Activated CD8-positive, alpha-beta memory T cell treated with anti-CD3 and anti-CD28 coated beads for 24 hours (primary cell): ENCODE measurements around the gene CSRP1.
"Not testable (repeated sequence)": the region's sequence is repeated elsewhere in the genome, so short reads cannot be mapped to it uniquely, and the experiment has no call there.

Experiments
- DNase-seq: peaks from one replicate; pipeline ENCODE4 v3.0.0-alpha.2; 2020

Gene CSRP1

DNA sequence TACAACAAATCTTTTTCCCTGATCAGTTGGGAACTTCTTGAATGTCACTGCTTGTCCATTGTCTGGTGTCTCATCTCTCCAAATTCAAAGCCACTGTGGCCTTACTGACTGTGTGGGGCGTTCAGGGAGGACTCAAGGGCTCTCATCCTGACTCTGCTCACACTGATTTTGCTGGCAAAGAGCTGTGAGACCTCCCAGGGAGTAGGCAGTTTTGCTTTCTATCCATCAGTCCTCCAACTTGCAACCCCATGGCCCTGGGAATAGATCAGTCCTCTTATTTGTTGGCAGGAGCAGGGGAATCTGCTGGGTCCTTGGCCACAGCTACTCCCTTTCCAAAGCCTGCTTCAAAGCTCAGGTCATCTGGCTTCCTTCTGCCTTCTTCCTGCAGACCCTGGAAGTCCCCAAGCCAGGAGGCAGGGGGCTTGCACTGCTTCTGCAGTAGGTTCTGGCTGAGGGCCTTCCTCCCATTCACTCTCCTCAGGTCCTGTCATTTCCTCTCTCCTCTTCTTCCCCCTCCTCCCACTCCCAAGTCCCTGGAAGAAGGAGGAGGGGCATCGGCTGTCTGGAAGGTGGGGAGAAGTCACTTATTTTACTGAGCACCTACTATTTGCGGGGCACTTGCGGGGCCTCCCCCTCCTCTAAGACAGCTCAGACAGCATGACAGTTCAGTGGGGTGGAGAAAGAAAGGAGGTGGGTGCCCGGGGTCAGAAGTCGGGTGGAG is 31.1 kb upstream of the CSRP1 start:
- DNase-seq = no peak

DNA sequence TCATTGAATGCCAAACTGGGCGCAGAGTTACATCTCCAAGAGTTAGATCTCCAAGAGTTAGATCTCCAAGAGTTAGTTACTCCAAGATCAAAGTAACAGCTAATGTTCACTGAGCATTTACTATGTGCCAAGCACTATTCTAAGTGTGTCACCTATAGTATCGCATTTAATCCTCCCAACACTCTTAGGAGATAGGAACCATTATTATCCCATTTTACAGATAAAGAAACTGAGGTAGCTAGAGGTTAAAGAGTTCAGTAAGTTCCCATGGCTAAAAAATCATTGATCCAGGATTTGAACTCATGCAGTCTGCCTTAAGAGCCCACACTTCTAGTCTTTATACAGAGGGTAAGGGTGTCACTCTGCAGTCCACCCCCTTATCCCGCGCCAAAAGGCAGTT is 30.5 kb upstream of the CSRP1 start:
- DNase-seq = no peak

DNA sequence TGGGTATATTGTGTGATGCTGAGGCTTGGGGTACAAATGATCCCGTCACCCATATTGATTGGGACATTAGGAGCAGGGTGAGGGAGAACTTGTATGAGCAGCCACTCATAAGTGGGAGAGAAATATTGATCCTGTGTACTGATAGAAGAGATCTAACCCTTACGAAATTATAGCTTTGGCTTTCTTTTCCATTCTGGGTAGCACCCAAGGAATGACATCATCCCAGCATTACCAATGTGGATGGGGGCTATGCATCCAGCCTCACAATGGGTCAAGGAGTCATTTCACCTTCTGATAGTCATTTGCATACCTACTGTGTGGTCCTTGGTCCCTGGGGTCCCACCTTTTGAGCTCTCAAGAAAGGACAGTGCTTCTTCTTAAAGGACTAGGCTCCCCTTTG is 30.1 kb upstream of the CSRP1 start:
- no peak for DNase-seq

DNA sequence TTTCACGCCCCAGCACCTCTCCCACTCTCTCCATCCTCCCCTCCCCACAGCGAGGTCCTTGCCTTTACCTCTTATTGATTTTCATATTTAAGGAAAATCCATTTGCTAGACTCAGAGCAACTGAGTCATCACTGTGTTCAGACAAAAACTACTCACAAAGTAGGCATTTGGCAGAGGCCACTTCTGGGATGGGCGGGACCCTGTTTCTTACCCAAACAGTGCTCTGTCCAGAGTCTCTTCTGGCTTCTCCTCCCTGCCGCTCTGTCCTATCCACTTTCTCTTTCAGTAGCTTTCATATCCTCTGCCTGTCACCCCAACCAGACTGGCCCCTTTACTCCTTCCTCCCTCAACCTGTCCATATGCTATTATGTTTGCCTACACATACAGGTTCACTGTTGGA is 29.6 kb upstream of the CSRP1 start:
- no peak for DNase-seq

DNA sequence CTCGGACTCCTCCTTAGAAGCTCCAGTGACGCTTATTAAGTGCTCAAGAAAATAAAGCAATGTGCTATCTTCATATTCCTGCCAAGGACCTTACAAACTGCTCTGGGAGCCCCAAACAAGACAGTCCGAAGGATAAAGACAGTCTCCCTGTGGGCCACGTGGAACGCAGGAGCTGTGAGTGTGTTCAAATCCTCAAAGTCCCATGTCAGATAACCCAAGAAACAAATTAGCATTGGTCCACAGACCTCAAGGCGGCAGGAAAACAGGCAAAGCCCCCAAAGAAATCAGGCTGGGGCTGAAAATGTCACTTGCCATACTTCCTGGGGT is 29.0 kb upstream of the CSRP1 start:
- no peak for DNase-seq

DNA sequence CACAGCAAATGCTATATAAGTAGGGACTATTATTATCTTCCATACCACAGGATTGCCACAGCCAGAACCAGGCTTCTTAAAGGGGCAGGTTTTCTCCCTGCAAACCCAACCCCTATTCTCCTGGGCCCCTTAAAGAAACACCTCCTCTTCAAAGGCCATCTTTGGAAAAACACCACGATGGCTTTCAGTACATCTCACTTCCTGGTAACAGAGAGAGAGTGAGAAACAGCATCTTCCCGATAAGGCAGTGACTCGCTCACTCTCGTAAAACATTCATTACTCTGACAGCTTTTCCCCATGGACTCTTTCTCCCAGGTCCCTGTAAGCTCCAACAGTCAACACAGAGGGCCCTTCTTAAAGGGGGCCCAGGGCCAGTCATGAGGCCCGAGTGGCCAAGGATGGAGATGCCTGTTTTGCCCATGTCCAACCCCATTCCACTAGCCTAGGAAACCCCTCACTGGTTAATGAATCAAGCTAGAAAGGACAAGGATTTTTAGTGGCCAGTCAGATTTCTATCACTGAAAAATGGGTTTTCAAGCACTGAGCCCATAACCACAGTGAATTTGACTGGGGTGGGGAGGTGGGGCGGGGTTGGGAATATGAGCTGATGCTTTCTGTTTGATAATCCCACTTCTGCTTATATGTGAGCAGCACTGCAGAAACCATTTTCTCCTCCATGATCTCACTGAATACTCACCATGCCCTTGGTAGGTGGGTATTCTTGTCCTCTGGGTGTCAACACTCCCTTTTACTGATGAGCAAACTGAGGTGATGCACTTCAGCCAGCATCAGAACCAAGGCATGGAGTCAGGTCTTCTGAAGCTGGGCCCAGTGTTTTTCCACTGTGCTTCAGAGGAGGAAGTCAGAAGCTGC is 28.4 kb upstream of the CSRP1 start:
- no peak for DNase-seq

DNA sequence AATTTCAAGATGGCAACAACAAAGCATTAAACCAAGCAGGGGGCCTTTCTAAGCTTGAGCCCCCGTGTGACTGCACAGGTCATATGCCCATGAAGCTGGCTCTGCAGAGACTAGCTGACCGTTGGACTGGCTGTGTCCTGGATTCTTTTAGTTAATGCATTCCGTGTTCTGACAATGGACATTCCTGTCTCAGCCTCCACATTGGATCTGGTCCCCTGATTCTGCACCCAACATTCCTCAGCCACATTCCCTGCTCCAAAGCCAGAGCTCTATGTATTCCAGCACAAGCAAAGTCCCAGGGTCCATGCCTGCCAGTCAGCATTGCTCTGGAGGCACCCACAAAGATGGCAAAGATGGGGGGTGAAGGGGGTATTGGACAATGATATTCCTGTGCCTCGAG is 26.9 kb upstream of the CSRP1 start:
- DNase-seq = no peak

DNA sequence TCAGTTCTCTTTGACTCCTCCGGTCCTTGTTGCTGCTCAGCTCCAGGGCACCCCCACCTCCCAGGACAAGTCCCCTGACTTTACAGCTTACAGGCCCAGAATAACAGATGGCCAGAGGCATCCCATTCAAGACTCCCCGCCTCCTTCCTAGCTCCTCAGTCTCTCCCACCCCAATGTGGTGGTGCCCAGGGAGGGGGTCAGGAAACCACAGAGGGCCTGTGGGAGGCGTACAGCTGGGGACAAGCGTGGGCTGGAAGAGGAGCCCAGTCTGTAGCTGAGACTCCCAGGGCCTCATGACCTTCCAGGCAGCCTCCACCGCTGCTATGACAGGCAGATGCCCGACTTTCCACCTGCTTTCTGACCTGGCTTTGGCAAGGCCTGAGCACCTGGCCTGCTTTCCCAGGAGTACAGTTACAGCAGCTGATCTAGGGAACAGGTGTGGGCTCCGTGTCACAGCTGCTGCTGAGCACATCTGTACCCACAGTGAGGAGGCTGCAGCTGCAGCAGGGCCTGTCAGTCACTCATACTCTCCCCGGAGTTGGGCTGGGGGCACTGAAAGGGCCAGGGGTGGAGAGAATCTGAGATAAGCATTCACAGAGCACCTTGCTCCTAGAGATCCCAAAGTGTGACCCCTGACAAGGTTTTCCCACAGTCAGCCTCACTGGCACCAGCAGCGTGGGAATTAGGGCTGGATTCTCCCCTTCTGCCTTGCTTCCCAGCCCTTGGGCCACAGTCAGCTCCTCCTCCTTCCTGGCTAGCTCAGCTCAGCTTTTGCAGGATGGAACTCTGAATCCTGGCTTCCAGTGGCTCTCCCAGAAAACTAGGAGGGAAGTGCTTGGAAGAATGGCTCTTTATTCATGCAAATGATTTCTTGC is 24.9 kb upstream of the CSRP1 start:
- DNase-seq = no peak

DNA sequence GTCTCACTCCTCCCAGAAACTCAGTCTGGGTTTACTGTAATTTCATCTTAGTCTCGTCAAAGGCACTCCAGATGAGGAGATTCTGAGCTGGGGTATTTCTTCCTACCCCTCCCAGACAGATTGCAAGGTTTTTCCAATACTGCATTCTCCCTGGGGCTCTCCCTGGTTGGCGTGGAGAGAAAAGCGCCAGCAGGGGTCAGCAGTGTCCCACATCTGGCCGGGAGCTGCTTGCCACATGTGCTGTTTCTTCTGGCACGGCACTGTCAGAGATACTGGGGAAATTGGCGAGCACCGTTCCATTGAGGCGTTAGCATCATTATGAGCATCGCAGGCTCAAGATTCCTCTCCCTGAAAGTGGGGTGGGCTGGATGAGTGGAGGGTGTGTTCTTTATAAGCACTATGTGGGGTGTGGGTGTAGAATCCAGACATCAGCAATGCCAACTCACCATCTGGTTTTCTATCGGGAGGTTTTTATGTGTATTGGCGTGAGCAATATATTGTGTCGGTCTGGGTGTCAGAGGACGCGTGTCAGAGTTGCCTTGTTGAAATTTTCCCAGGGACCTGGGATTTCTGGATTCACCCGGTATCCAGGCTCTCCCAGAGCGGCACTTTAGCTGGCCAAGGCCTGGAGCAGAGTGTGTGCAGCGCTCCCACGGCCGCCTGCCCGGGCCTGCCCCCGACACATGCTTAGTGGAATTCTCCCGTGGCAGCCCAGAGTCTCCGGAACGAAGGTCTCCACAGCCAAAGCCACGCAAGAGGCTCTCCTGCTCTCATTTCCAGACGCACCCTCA is 24.0 kb upstream of the CSRP1 start:
- peak; percentile 63 for DNase-seq

DNA sequence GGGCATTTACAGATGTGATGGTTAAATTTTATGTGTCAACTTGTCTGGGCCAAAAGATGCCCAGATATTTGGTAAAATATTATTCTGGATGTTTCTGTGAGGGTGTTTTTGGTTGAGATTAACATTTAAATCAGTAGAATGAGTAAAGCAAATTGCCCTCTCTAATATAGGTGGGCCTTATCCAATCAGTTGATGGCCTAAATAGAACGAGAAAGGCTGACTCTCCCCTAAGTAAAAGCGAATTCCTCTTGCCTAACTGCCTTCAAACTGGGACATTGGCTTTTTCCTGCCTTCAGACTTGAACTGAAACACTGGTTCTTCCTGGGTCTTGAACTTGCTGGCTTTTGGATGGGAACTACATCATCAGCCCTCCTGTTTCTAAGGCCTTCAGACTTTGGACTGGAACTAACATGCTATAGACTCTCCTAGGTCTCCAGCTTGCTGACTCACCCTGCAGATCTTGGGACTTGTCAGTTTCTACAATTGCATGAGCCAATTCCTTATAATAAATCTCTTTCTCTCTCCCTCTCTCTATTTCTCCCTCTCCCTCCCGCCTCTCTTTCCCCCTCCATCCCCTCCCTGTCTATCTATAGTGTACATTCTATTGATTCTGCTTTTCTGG is 21.8 kb upstream of the CSRP1 start:
- DNase-seq = no peak

DNA sequence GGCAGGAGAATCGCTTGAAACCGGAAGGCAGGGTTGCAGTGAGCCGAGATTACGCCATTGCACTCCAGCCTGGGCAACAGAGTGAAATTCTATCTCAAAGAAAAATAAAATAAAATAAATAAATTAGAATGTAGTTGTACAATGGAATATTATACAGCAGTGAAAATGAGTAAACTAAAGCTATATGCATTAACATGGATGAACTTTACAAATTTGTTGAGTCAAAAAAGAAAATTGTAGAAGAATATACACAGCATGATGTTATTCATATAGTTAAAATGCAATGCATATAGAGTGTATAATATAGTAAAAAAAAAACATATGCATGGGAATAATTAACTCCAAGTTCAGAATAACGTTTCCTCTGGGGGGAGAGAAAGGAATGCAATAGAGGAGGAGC is 21.0 kb upstream of the CSRP1 start:
- DNase-seq = no peak

DNA sequence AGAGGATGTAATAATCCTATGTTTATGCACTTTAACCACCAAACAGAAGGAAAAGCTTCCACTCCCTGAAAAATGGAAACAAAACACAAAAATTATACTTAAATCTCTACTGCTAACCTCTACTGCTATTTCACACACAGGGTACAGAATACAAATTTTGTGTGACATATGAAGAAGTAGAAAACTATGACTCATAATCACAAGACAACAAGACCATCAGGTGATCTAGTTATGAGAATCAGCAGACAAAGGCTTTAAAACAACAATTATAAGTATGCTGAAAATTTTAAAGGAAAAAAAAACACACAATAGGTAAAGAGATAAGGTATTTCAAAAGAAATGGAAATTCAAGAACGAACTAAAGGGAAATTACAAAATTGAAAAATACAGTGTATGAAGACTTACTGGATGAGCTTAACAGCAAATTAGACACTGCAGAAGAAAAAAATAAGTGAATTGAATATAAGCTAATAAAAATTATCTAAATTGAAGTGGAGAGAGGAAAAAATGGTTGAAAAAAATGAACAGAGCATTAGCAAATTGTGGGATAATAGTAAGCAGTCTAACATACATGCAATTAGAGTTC is 18.4 kb upstream of the CSRP1 start:
- DNase-seq = no peak

DNA sequence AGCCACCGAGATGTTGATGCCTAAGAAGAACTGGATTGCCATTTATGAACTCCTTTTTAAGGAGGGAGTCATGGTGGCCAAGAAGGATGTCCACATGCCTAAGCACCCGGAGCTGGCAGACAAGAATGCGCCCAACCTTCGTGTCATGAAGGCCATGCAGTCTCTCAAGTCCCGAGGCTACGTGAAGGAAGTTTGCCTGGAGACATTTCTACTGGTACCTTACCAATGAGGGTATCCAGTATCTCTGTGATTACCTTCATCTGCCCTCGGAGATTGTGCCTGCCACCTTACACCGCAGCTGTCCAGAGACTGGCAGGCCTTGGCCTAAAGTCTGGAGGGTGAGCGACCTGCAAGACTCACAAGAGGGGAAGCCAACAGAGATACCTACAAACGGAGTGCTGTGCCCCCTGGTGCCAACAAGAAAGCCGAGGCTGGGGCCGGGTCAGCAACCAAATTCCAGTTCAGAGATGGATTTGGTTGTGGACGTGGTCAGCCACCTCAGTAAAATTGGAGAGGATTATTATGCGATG is 13.2 kb upstream of the CSRP1 start:
- DNase-seq = not testable (repeated sequence)

DNA sequence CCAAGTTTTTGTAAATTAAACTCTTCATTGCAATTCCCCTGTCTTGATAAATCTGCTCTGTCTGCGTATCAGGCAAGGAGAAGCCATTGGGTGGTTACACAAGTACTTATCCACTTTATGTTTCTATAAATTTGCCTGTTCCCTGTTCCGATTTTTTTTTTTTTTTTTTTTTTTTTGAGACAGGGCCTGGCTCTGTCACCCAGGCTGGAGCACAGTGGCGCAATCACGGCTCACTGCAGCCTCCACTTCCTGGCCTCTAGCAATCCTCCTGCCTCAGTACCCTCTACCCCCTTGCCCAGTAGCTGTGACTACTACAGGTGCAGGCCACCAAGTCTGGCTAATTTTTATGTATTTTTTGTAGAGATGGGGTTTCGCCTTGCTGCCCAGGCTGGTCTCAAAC is 11.1 kb upstream of the CSRP1 start:
- DNase-seq = no peak

DNA sequence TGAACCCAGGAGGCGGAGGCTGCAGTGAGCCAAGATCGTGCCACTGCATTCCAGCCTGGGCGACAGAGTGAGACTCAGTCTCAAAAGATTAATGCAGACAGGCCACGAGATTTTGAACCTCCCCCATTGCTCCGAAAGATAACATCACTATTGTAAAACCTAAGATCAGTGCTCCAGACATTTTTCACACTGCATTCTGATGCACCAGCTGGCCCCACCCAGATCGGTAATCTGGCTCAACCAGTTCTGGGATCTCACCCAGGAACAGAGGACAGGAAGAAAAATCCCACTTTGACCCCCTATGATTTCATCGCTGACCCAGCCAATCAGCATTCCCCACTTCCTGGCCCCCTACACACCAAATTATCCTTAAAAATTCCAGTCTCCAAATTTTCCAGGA is 10.7 kb upstream of the CSRP1 start:
- DNase-seq = no peak

DNA sequence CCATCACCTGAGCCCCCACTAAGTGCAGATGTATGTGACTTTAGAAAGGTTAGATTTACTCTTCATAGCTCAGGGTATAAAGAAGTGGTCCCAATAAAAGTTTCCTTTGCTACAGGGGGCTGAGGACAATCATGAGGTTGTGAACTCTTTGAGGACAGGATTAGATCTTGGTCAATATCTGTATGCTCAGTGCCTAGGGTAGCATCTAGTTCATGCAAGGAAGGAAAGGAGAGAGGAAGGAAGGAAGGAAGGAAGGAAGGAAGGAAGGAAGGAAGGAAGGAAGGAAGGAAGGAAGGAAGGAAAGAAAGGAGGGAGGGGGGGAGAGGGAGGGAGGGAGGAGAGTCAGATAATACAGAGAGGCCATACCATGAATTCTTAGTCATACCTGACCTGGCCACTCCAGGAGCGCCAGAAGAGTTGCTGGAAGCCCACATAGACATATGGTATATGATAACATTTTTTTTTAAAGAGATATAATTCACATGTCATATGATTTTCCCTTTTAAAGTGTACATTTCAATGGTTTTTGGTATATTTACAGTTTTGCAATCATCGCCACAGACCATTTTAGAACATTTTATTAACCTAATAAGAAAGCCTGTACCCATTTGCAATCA is 9.7 kb upstream of the CSRP1 start:
- no peak for DNase-seq

DNA sequence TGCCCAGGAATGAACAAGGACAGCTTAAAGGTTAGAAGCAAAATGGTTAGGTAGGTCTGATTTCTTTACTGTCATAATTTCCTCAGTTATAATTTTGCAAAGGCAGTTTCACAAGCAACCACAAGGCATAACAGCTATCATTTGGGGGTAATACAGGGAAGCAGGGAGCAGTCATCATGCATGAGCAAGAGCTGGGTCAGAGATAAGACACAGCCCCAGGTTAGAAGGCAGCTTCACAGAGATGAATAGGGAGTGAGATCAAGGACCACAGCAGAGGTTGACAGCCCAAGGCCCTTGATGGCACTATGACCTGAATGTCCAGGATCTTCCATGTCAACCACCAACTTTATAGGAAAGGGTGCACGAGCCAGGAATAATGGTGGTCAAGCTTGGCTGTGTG is 9.0 kb upstream of the CSRP1 start:
- DNase-seq = no peak

DNA sequence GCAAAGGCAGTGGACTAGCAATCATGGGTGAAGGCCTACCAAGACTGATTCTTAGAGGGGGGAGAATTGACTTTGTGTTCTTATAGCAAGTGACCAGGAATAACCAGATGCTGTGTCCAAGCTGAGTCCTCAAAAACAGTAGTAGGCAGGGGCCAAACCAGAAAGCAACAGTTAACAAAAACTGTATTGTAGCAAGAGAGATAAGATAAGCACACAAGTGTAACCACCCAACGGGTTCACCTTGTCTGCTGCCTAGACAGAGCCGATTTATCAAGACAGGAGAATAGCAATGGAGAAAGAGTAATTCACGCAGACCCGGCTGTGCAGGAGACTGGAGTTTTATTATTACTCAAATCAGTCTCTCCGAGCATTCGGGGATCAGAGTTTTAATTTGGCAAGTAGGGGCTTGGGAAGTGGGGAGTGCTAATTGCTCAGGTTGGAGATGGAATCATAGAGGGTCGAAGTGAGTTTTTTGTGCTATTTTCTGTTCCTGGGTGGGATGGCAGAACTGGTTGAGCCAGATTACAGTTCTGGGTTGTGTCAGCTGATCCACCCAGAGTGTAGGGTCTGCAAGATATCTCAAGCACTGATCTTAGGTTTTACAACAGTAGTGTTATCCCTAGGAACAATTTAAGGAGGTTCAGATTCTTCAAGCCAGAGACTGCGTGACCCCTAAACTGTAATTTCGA is 8.3 kb upstream of the CSRP1 start:
- no peak for DNase-seq

DNA sequence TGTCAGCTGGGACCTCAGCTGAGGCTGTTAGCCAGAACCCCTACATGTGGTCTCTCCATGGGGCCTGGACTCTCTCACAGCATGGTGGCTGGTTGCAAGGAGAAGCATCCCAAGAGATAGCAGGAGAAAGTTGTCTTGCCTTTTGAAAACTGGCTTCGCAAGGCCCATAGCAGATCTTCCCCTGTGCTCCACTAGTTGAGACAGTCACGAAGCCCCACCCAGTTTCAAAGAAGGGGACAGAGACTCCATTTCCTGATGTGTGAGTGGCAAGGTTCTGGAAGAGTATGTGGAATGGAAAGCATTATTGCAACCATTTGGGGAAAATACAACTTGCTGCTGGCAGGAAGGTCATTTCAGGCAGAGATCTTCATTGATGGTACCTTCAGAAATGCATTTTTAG is 7.5 kb upstream of the CSRP1 start:
- no peak for DNase-seq

DNA sequence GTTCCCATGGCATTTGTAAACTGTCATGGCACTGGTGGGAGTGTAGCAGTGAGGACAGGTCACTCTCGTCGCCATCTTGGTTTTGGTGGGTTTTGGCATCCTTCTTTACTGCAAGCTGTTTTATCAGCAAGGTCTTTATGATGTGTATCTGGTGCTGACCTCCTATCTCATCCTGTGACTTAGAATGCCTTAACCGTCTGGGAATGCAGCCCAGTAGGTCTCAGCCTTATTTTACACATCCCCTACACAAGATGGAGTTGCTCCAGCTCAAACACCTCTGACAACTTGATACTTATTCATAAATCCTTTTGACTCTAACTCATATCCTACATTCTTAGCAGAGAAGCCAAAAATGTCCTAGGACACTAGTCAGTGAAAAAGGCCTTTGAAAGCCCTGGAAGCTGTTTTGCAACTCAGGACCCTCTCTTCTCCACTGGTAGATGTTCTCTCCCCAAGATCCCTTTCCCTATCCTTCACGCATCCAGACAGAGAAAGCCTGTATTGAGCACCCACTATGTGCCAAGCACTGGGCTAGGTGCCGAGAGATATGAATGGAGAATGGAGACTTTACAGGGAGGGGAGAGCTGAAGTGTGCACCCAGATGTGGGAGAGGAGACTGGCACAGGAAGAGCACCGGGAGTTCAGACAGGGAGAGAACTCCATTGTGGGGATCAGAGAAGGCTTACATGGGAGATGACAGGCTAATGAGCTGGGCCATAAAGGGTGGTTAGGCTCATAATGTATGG is 6.7 kb upstream of the CSRP1 start:
- no peak for DNase-seq
